ENCODE data around the gene RBBP4. TPM values are rescaled to one million over a fixed set of nuclear protein-coding genes. Genes with fewer than 3 reads are reported as not detected.
"Not testable (repeated sequence)": the region's sequence is repeated elsewhere in the genome, so short reads cannot be mapped to it uniquely, and the experiment has no call there.

RBBP4 gene
- total RNA-seq, 1 experiment from 2014 or later = 165 TPM

DNA sequence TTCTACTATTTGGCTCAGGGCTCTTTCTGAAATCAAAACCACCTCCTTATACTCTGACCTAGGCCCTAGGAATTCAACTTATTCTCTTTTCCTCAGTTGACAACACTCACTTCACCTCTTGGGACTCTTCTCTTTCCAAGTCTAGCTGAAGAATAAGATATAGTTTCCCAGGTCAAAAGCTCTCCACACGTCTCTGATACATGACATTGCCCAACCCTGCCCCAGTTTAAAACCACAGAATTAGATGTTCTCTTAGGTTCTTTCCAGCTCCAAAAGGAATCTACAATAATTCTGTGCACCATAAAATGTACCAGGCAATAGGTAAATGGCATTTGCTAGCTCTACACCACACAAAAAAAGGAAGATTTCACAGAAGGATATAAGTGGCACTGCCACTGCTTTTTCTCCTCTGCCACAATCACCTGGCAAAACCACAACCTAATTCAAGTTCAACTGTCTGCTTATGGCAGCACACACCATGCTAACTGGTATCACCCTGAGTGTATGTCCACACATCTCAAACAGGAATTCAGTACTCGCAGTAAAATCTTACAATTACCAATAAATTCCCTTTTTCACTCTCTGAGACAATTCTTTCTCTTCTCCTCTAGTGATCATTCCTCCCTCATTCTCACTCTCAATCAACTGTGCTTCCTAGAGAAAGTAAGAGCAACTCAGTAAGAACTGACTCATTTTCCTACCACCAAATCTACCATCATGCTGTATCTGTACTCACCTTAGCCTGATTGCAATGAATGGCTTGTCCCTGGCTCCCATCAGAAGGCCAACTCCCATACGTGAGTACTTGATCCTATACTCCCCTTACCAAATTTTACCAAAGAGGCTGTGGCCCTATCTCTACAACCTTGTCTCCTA lies 28.0 kb upstream of the RBBP4 start:
- H3K4me3 Mint-ChIP-seq (ENCODE audit: unreplicated experiment) = no peak overlapping the region
- no peak for DNase-seq (ENCODE audit: unreplicated experiment)
- H3K4me1 Mint-ChIP-seq (ENCODE audit: insufficient read depth, unreplicated experiment) = no peaks in the 10 kb centered on the region
- CTCF ChIA-PET = interaction anchor here (0.6 kb wide), 1 partner anchor 96 kb away, joined by 3 read pairs; no protein-coding TSS in a partner anchor
- no TSS peak for BruUV-seq (replicated peaks)
- TF ChIP-seq, protein P1, sequence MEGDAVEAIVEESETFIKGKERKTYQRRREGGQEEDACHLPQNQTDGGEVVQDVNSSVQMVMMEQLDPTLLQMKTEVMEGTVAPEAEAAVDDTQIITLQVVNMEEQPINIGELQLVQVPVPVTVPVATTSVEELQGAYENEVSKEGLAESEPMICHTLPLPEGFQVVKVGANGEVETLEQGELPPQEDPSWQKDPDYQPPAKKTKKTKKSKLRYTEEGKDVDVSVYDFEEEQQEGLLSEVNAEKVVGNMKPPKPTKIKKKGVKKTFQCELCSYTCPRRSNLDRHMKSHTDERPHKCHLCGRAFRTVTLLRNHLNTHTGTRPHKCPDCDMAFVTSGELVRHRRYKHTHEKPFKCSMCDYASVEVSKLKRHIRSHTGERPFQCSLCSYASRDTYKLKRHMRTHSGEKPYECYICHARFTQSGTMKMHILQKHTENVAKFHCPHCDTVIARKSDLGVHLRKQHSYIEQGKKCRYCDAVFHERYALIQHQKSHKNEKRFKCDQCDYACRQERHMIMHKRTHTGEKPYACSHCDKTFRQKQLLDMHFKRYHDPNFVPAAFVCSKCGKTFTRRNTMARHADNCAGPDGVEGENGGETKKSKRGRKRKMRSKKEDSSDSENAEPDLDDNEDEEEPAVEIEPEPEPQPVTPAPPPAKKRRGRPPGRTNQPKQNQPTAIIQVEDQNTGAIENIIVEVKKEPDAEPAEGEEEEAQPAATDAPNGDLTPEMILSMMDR (IDR thresholded peaks at IDR 0.05; ENCODE audit: unreplicated experiment) = no peak
- peaks cover 72% of the 10 kb centered on the region for H3K36me3 Mint-ChIP-seq (ENCODE audit: insufficient read depth, unreplicated experiment)
- peak overlapping the region; percentile 24 for H3K27ac Mint-ChIP-seq (ENCODE audit: low read depth, unreplicated experiment)
- no peaks in the 10 kb centered on the region for H3K27me3 Mint-ChIP-seq (ENCODE audit: insufficient read depth, unreplicated experiment)
- intact Hi-C loops (cut with micrococcal nuclease) = no loop called here
- POLR2A ChIA-PET = interaction anchor here (1.1 kb wide), 1 partner anchor 28 kb away, joined by 3 read pairs; the partner anchor contains the start of gene RBBP4
- H3K9me3 Mint-ChIP-seq (ENCODE audit: unreplicated experiment) = no peaks in the 10 kb centered on the region

DNA sequence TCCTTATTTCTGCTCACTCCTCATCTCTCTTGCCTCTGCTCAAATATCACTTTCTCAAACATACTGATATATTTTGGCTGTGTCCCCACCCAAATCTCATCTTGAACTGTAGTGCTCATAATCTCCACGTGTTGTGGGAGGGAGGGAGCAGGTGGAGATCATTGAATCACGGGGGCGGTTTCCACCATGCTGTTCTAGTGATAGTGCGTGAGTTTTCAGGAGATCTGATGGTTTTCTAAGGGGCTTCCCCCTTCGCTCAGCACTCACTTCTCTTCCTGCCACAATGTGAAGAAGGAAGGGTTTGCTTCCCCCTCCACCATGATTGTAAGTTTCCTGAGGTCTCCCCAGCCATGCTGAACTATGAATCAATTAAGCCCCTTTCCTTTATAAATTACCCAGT lies 27.2 kb upstream of the RBBP4 start:
- Mint-ChIP-seq H3K9me3 (ENCODE audit: unreplicated experiment) (no peaks in the 10 kb centered on the region), H3K4me3 (ENCODE audit: unreplicated experiment) (no peak overlapping the region), H3K27me3 (ENCODE audit: insufficient read depth, unreplicated experiment) (no peaks in the 10 kb centered on the region), H3K4me1 (ENCODE audit: insufficient read depth, unreplicated experiment) (no peaks in the 10 kb centered on the region), H3K27ac (ENCODE audit: low read depth, unreplicated experiment) (peak overlapping the region; percentile 24), H3K36me3 (ENCODE audit: insufficient read depth, unreplicated experiment) (peaks cover 79% of the 10 kb centered on the region)
- intact Hi-C loops (cut with micrococcal nuclease) = no loop called here
- BruUV-seq (replicated peaks) = no TSS peak
- DNase-seq (ENCODE audit: unreplicated experiment) = no peak
- ChIA-PET CTCF (no interaction called here), POLR2A (no interaction called here)
- TF ChIP-seq, protein P1 (IDR thresholded peaks at IDR 0.05; ENCODE audit: unreplicated experiment) = no peak

DNA sequence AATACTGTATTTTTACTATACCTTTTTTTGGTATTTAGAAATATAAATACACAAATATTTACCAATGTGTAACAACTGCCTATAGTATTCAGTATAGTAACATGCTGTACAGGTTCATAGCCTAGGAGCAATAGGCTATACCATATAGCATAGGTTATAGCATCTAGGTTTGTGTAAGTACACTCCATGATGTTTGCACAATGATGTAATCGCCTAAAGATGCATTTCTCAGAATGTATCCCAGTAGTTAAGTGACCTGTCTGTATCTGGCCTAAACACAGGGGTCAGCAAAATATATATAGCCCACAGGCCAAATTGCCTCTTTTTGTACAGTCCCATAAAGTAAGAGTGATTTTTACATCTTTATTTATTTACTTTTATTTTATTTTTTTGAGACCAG lies 24.8 kb upstream of the RBBP4 start:
- ChIA-PET CTCF (no interaction called here), POLR2A (no interaction called here)
- Mint-ChIP-seq H3K27me3 (ENCODE audit: insufficient read depth, unreplicated experiment) (no peaks in the 10 kb centered on the region), H3K27ac (ENCODE audit: low read depth, unreplicated experiment) (no peak overlapping the region), H3K36me3 (ENCODE audit: insufficient read depth, unreplicated experiment) (peaks cover 84% of the 10 kb centered on the region), H3K9me3 (ENCODE audit: unreplicated experiment) (no peaks in the 10 kb centered on the region), H3K4me3 (ENCODE audit: unreplicated experiment) (no peak overlapping the region), H3K4me1 (ENCODE audit: insufficient read depth, unreplicated experiment) (no peaks in the 10 kb centered on the region)
- intact Hi-C loops (cut with micrococcal nuclease) = no loop called here
- BruUV-seq (replicated peaks) = no TSS peak
- TF ChIP-seq, protein P1 (IDR thresholded peaks at IDR 0.05; ENCODE audit: unreplicated experiment) = no peak
- no peak for DNase-seq (ENCODE audit: unreplicated experiment)

DNA sequence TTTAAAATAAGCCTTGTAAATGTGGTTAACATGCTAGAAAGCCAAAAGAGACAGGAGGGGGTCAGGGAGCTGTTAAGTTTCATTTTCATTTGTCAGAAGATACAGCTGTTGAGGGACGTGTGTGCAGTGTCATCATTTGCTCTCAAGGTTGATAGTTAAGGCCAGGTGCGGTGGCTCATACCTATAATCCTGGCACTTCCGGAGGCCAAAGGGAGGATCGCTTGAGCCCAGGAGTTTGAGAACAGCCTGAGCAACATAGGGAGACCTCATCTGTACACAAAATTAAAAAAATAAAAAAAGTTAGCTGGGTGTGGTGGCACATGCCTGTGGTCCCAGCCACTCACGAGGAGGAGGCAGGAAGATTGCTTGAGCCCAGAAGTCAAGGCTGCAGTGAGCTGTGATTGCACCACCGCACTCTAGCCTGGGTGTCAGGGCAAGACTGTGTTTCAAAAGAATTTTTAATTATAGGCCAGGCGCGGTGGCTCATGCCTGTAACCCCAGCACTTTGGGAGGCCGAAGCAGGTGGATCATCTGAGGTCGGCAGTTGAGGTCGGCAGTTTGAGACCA lies 23.3 kb upstream of the RBBP4 start:
- Mint-ChIP-seq H3K36me3 (ENCODE audit: insufficient read depth, unreplicated experiment) (peaks cover 84% of the 10 kb centered on the region), H3K27me3 (ENCODE audit: insufficient read depth, unreplicated experiment) (no peaks in the 10 kb centered on the region), H3K4me1 (ENCODE audit: insufficient read depth, unreplicated experiment) (no peaks in the 10 kb centered on the region), H3K4me3 (ENCODE audit: unreplicated experiment) (no peak overlapping the region), H3K9me3 (ENCODE audit: unreplicated experiment) (no peaks in the 10 kb centered on the region), H3K27ac (ENCODE audit: low read depth, unreplicated experiment) (no peak overlapping the region)
- intact Hi-C loops (cut with micrococcal nuclease) = no loop called here
- TF ChIP-seq, protein P1 (IDR thresholded peaks at IDR 0.05; ENCODE audit: unreplicated experiment) = no peak
- no peak for DNase-seq (ENCODE audit: unreplicated experiment)
- no TSS peak for BruUV-seq (replicated peaks)
- ChIA-PET POLR2A (interaction anchor here (1.1 kb wide), 1 partner anchor 9 kb away, joined by 4 read pairs; no protein-coding TSS in a partner anchor), CTCF (interaction anchor here (0.7 kb wide), 1 partner anchor 61 kb away, joined by 3 read pairs; no protein-coding TSS in a partner anchor)

DNA sequence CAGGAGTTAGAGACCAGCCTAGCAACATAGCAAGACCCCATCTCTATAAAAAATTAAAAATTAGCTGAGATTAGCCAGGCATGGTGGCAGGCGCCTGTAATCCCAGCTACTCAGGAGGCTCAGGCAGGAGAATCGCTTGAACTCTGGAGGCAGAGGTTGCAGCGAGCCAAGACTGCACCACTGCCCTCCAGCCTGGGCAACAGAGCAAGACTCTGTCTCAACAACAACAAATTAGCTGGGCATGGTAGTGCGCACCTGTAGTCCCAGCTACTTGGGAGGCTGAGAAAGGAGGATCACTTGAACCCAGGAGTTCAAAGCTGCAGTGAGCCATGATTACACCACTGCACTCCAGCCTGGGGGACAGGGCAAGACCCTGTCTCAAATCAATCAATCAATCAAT lies 20.8 kb upstream of the RBBP4 start:
- H3K9me3 Mint-ChIP-seq (ENCODE audit: unreplicated experiment); DNase-seq (ENCODE audit: unreplicated experiment); H3K4me3 Mint-ChIP-seq (ENCODE audit: unreplicated experiment); BruUV-seq (replicated peaks); intact Hi-C loops (cut with micrococcal nuclease); H3K4me1 Mint-ChIP-seq (ENCODE audit: insufficient read depth, unreplicated experiment); H3K27me3 Mint-ChIP-seq (ENCODE audit: insufficient read depth, unreplicated experiment); H3K27ac Mint-ChIP-seq (ENCODE audit: low read depth, unreplicated experiment): not testable (repeated sequence)
- CTCF ChIA-PET = interaction anchor here (0.6 kb wide), 1 partner anchor 84 kb away, joined by 3 read pairs; no protein-coding TSS in a partner anchor
- H3K36me3 Mint-ChIP-seq (ENCODE audit: insufficient read depth, unreplicated experiment) = peaks cover 80% of the 10 kb centered on the region
- POLR2A ChIA-PET = interaction anchor here (0.8 kb wide), 1 partner anchor 18 kb away, joined by 3 read pairs; no protein-coding TSS in a partner anchor

Data from MCF 10A (cell line).